NT2/D1 (cell line): Measurements from ENCODE around the gene CDC14B.
A peak's percentile ranks its signal among the peaks of the same experiment; 100 is the strongest.
"Not testable (repeated sequence)": the region's sequence is repeated elsewhere in the genome, so short reads cannot be mapped to it uniquely, and the experiment has no call there.

Source experiments
- DNase-seq: peaks from one replicate; pipeline ENCODE4 v3.0.0-alpha.2; 2011; ENCODE audit warnings: low read depth, low spot score
- H3K27me3 ChIP-seq: 2 replicates; pipeline ENCODE4 v1.6.0; 2011; ENCODE audit warnings: mild to moderate bottlenecking; ENCODE audit not compliant: insufficient read length, insufficient read depth
- H3K36me3 ChIP-seq: 2 replicates; pipeline ENCODE4 v1.6.1; 2011; ENCODE audit warnings: mild to moderate bottlenecking, low read length, mixed read lengths; ENCODE audit not compliant: insufficient read depth, insufficient read length
- H3K4me1 ChIP-seq: 2 replicates; pipeline ENCODE4 v1.5.1; 2011; ENCODE audit not compliant: insufficient read depth, insufficient read length
- H3K4me3 ChIP-seq: 2 replicates; pipeline ENCODE4 v1.5.1; 2011; ENCODE audit warnings: low read depth; ENCODE audit not compliant: insufficient read length
- H3K9ac ChIP-seq: 2 replicates; pipeline ENCODE4 v1.6.0; 2011; ENCODE audit warnings: low read depth; ENCODE audit not compliant: insufficient read length
- H3K9me3 ChIP-seq: 2 replicates; pipeline ENCODE4 v1.5.1; 2011; ENCODE audit warnings: mild to moderate bottlenecking, low read length; ENCODE audit not compliant: insufficient read depth
- SUZ12 ChIP-seq: IDR thresholded peaks from 2 replicates; pipeline ENCODE4 v1.6.1; 2011; ENCODE audit not compliant: insufficient read length, insufficient read depth; ENCODE audit errors: extremely low read depth
- YY1 ChIP-seq: IDR thresholded peaks from 2 replicates; pipeline ENCODE4 v1.6.1; 2011; ENCODE audit not compliant: insufficient read length, insufficient read depth
- ZNF274 ChIP-seq: IDR thresholded peaks from 2 replicates; pipeline ENCODE4 v1.6.1; 2011; ENCODE audit warnings: mild to moderate bottlenecking, low read depth, low read length

The CDC14B gene

DNA sequence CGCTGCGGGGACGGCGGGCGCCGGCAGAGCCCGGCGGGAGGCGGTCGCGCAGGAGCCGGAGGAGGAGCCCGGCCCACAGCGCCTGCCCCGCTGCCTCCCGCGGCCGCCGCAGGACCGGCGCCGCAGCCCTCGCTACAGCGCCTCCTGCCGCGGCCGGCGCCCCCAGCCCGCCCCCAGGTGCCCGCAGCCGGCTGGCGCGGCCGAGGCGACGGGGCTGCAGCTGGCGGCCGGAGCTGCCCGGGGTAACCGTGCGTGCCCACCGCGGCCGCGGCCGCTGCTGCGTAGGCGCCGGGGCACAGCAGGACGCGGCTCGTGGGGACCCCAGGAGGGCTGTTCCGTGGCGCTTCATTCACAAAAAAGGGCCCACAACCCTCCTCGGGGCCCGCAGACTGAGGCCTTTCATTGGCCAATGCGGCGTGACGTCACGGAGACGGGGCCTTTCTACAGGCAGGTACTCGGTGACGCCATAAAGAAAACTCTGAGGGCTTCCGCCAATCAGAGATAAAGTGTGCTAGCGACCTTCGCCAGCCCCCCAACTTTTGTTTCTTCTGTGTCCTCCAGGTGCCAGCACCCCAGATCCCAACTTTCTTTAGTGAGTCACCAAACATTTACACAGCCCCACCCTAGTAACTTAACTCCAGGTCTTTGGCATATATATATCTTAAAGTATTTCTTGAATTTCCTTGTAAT, at the start of gene CDC14B:
Gene CDC14B, minus strand, starts transcription at position 353 of the 690 bp plus-strand sequence. CDS start 465 bp downstream, outside the sequence.
- TF ChIP-seq ZNF274 (no peak), YY1 (no peak), SUZ12 (no peak)
- H3K27me3 ChIP-seq, result peaks cover 25% of the 10 kb centered on the region
- peak; percentile 90 for DNase-seq
- H3K4me1 ChIP-seq, result peaks cover 6% of the 10 kb centered on the region
- H3K4me3 ChIP-seq, result peak within 1 kb of the TSS; percentile 66
- H3K36me3 ChIP-seq, result no peaks in the 10 kb centered on the region
- H3K9me3 ChIP-seq, result no peaks in the 10 kb centered on the region
- peak within 1 kb of the TSS; percentile 83 for H3K9ac ChIP-seq

DNA sequence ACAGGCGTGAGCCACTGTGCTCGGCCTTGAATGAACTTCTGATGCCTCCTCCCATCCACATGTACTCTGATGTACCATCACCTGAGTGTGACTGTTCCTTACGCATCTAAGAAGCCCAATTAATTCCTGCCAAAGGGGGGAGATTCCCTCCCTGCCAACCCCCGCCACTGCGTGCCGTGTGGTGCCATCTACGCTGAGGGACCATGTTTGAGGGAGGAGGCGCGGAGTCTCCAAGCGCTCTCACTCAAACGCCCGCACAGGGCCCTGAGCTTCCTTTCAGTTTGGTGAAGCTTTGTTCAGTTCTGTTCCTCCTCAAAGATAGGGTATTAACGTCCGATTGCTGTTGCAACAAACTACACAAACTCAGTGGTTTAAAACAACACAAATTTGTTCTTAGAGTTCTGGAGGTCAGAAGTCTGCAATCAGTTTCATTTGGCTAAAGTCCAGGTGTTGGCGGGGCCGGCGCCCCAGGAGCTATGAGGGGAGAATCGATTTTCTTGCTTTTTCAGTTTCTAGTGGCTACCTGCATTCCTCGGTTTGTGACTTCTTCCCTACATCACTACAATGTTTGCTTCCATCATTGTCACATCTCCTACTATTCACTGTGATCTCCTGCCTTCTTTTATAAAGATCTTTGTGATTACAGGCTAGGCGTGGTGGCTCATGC, 49.4 kb upstream of the CDC14B start:
- Histone ChIP-seq H3K9ac (no peak overlapping the region), H3K4me3 (no peak overlapping the region), H3K9me3 (peaks cover 6% of the 10 kb centered on the region; the same call in 1 of the 2 replicates), H3K4me1 (no peaks in the 10 kb centered on the region), H3K27me3 (no peaks in the 10 kb centered on the region), H3K36me3 (no peaks in the 10 kb centered on the region)
- DNase-seq, result no peak
- TF ChIP-seq YY1, result no peak
- no peak for TF ChIP-seq SUZ12
- no peak for TF ChIP-seq ZNF274

DNA sequence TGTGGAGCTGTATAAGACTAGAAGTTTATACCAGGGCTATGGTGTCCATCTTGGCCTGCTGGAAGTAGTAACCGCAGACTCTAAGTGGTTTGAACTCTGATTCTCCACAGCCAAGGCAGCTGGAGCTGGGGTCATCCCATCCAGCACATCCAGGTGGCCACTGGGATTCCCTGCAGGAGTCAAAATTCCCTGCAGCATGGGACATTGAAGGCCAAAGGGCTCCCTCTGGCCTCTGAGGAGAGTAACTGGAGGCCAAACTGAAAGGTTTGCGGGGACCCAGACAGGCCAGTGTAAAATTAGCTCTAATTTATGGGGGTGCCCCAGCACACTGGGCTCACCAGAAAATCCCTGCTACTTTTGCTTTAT, 47.7 kb upstream of the CDC14B start:
- no peaks in the 10 kb centered on the region for H3K36me3 ChIP-seq
- no peak overlapping the region for H3K9ac ChIP-seq
- H3K9me3 ChIP-seq, result no peaks in the 10 kb centered on the region; the same call in 1 of the 2 replicates
- no peaks in the 10 kb centered on the region for H3K4me1 ChIP-seq
- H3K4me3 ChIP-seq, result no peak overlapping the region
- no peaks in the 10 kb centered on the region for H3K27me3 ChIP-seq
- TF ChIP-seq YY1, result no peak
- TF ChIP-seq ZNF274, result no peak
- TF ChIP-seq SUZ12, result no peak
- DNase-seq, result no peak

DNA sequence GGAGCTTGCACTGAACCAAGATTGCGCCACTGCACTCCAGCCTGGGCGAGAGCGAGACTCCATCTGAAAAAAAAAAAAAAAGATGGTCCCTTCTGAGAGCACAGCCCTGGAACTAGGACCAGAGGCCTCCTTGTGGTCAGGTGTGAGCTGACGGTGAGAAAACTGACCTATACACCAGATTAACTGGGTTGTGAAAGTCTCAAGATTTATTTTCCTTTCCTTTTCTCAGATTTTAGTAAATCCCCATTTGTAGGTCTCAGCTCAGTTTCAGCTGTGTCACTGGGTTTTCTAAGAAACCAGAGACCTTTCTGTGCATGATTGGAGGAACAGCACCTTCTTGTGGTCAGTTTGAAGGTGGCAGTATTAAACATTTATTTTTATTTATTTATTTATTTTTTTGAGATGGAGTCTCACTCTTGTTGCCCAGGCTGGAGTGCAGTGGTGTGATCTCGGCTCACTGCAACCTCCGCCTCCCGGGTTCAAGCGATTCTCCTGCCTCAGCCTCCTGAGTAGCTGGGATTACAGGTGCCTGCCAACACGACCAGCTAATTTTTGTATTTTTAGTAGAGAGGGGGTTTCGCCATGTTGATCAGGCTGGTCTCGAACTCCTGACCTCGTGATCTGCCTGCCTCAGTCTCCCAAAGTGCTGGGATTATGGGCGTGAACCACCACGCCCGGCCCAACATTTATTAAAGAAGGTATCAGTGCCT, 47.2 kb upstream of the CDC14B start:
- not testable (repeated sequence) for H3K4me1 ChIP-seq, DNase-seq, H3K9ac ChIP-seq, H3K27me3 ChIP-seq, H3K4me3 ChIP-seq, H3K36me3 ChIP-seq, H3K9me3 ChIP-seq

DNA sequence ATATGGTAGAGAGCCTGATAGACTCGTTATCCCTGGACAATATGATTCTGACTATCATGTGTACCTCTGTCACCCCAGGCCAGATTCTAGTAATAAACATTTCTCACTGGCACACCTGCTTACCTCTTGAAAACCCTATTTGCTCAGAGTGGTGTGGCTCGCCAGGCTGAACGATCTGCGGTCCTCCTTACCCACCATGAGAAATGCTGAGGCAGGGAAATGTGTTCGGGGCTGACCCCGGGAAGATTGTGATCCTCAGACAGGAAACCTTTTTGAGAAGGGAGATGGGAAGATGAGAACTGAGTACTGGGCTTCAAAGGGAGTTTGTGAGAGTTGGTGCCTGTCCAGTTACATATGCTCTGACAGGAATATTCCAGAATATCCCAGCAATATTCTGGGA, 46.1 kb upstream of the CDC14B start:
- Histone ChIP-seq H3K9ac (no peak overlapping the region), H3K27me3 (no peaks in the 10 kb centered on the region), H3K4me1 (no peaks in the 10 kb centered on the region), H3K4me3 (no peak overlapping the region), H3K36me3 (no peaks in the 10 kb centered on the region), H3K9me3 (no peaks in the 10 kb centered on the region; the same call in 1 of the 2 replicates)
- TF ChIP-seq SUZ12 (no peak), ZNF274 (no peak), YY1 (no peak)
- no peak for DNase-seq

DNA sequence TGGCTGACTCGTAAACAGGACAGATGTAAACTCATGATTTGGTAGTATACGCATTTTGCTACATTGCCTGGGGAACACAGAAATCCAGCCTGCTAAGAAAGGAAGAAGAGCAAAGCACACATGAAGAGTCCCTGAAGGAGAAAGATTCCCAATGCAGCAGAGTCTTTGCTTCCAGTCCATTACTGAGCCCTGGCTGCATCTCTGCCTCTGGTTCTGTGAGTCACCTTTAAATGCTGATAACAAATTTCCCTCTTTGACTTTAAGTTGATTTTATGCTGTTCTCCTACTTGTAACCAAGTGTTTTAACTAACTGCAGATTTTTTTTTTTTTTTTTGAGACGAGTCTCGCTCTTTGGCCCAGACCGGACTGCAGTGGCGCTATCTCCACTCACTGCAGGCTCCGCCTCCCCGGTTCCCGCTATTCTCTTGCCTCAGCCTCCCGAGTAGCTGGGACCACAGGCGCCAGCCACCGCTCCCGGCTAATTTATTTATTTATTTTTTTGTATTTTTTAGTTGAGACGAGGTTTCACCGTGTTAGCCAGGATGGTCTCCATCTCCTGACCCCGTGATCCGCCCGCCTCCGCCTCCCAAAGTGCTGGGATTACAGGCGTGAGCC, 44.0 kb upstream of the CDC14B start:
- Histone ChIP-seq H3K9ac (no peak overlapping the region), H3K9me3 (no peaks in the 10 kb centered on the region), H3K36me3 (no peaks in the 10 kb centered on the region), H3K27me3 (no peaks in the 10 kb centered on the region), H3K4me1 (no peaks in the 10 kb centered on the region), H3K4me3 (no peak overlapping the region)
- TF ChIP-seq ZNF274, result no peak
- TF ChIP-seq YY1, result no peak
- no peak for TF ChIP-seq SUZ12
- DNase-seq, result no peak

DNA sequence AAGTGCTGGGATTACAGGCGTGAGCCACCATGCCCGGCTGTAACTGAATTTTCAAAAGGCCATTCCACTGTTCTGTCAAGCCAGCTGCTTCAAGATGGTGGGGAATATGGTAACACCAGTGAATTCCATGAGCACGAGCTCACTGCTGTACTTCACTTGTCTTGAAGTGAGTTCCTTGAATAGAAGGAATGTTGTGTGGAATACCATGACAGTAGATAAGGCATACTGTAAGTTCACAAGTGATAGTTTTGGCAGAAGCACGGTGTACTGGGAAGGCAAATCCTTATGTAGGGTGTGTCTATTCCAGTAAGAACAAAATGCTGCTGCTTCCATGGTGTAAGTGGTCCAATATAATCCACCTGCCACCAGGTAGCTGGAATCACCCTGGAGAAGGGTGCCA, 42.1 kb upstream of the CDC14B start:
- peak; percentile 50 for DNase-seq
- Histone ChIP-seq H3K9ac (no peak overlapping the region), H3K4me1 (no peaks in the 10 kb centered on the region), H3K9me3 (no peaks in the 10 kb centered on the region), H3K4me3 (no peak overlapping the region), H3K36me3 (no peaks in the 10 kb centered on the region), H3K27me3 (no peaks in the 10 kb centered on the region)
- no peak for TF ChIP-seq YY1
- no peak for TF ChIP-seq ZNF274
- no peak for TF ChIP-seq SUZ12
